LNCAP (cell line): ENCODE data around the gene VAMP4.

ENCODE experiments used
- CTCF ChIP-seq: fragments of 450-650 bp; IDR thresholded peaks from 2 replicates; pipeline ENCODE4 v1.5.1; 2017; ENCODE audit warnings: mild to moderate bottlenecking

VAMP4 gene

GRCh38 chr1:171748651-171749050 is 6.8 kb upstream of the VAMP4 start:
- no peak for TF ChIP-seq CTCF

GRCh38 chr1:171744986-171745385 is 3.1 kb upstream of the VAMP4 start:
- TF ChIP-seq CTCF, result no peak

- TF ChIP-seq CTCF, result no peak
Observed at GRCh38 chr1:171743081-171743870, 1.4 kb upstream of the VAMP4 start.

- no peak for TF ChIP-seq CTCF
Observed at GRCh38 chr1:171742577-171742922, 685 bp upstream of the VAMP4 start.

- peak; percentile 20; the same call in 1 of the 2 replicates for TF ChIP-seq CTCF
Observed at GRCh38 chr1:171740987-171741871, 636 bp downstream of the VAMP4 start.

GRCh38 chr1:171740356-171740863 is 1.5 kb downstream of the VAMP4 start:
- TF ChIP-seq CTCF, result no peak

- TF ChIP-seq CTCF, result no peak
Observed at GRCh38 chr1:171739656-171740055, 2.2 kb downstream of the VAMP4 start.
